ENCODE results near the gene SMARCB1.

Gene SMARCB1

GRCh38 chr22:23786261-23786710 lies 480 bp upstream of the SMARCB1 start:
- Histone ChIP-seq H3K4me3 (ENCODE audit: insufficient read depth in 1 of 2, low read depth in 1 of 2, low read length in 2 of 2) (peak overlapping the region in 1 of 2 experiments; percentile 75), H3K18ac (ENCODE audit: low read depth in 1 of 2, low read length in 2 of 2) (peak overlapping the region; percentile 6 to 61), H4K91ac (ENCODE audit: low read length) (peak overlapping the region; percentile 91), H3K4ac (ENCODE audit: low read depth in 1 of 2, low read length in 2 of 2) (peak overlapping the region in 1 of 2 experiments; percentile 35), H2BK12ac (ENCODE audit: low read length in 2 of 2) (peak overlapping the region; percentile 28 to 61), H2BK15ac (ENCODE audit: low read depth, poor library complexity, severe bottlenecking) (no peak overlapping the region), H3K9me3 (ENCODE audit: control insufficient read depth, low read length) (no peaks in the 10 kb centered on the region), H3K14ac (ENCODE audit: low read length in 2 of 2) (peak overlapping the region in 1 of 2 experiments; percentile 9), H2BK5ac (ENCODE audit: low read depth, low read length, poor library complexity, severe bottlenecking) (no peak overlapping the region), H3K79me1 (replicated peaks; ENCODE audit: low read length, poor library complexity, severe bottlenecking) (peaks cover 1% of the 10 kb centered on the region), H3K4me2 (ENCODE audit: low read length, poor library complexity, severe bottlenecking) (peak overlapping the region; percentile 70), H3K36me3 (ENCODE audit: control insufficient read depth in 1 of 2, insufficient read depth in 2 of 2, low read depth in 1 of 2, low read length in 2 of 2) (peaks cover under 1 to 6% of the 10 kb centered on the region in 2 experiments), H3K27me3 (ENCODE audit: control insufficient read depth in 1 of 2, insufficient read depth in 1 of 2, low read length in 2 of 2) (no peaks in the 10 kb centered on the region), H3K27ac (ENCODE audit: low read length, poor library complexity, severe bottlenecking) (peak overlapping the region; percentile 82), H2AFZ (ENCODE audit: low read depth, low read length) (peak overlapping the region; percentile 29), H2BK120ac (ENCODE audit: low read depth, low read length) (peak overlapping the region; percentile 50), H2AK5ac (ENCODE audit: low read length, severe bottlenecking) (peak overlapping the region; percentile 23), H3K9ac (ENCODE audit: low read length) (peak overlapping the region; percentile 97), H3K23ac (ENCODE audit: low read length in 2 of 2) (no peak overlapping the region), H4K8ac (ENCODE audit: low read length) (peak overlapping the region; percentile 98), H3K4me1 (ENCODE audit: control insufficient read depth, insufficient read depth, low read depth, low read length) (peaks cover 33% of the 10 kb centered on the region)
- 89% methylated on average over 9 of the region's 9 CpGs for WGBS
- no peak for DNase-seq

- Histone ChIP-seq H4K8ac (ENCODE audit: low read length) (no peak overlapping the region), H3K23ac (ENCODE audit: low read length in 2 of 2) (no peak overlapping the region), H3K18ac (ENCODE audit: low read depth in 1 of 2, low read length in 2 of 2) (peak overlapping the region; percentile 26 to 80), H2BK15ac (ENCODE audit: low read depth, poor library complexity, severe bottlenecking) (no peak overlapping the region), H3K36me3 (ENCODE audit: control insufficient read depth in 1 of 2, insufficient read depth in 2 of 2, low read depth in 1 of 2, low read length in 2 of 2) (peaks cover 7 to 13% of the 10 kb centered on the region in 2 experiments), H3K9me3 (ENCODE audit: control insufficient read depth, low read length) (no peaks in the 10 kb centered on the region), H2BK120ac (ENCODE audit: low read depth, low read length) (no peak overlapping the region), H3K4me1 (ENCODE audit: control insufficient read depth, insufficient read depth, low read depth, low read length) (peaks cover 26% of the 10 kb centered on the region), H2BK5ac (ENCODE audit: low read depth, low read length, poor library complexity, severe bottlenecking) (no peak overlapping the region), H3K4me3 (ENCODE audit: insufficient read depth in 1 of 2, low read depth in 1 of 2, low read length in 2 of 2) (peak overlapping the region; percentile 59 to 97), H3K4me2 (ENCODE audit: low read length, poor library complexity, severe bottlenecking) (peak overlapping the region; percentile 82), H2AFZ (ENCODE audit: low read depth, low read length) (no peak overlapping the region), H3K14ac (ENCODE audit: low read length in 2 of 2) (peak overlapping the region in 1 of 2 experiments; percentile 64), H2BK12ac (ENCODE audit: low read length in 2 of 2) (peak overlapping the region in 1 of 2 experiments; percentile 38), H3K79me1 (replicated peaks; ENCODE audit: low read length, poor library complexity, severe bottlenecking) (peaks cover 5% of the 10 kb centered on the region), H3K27ac (ENCODE audit: low read length, poor library complexity, severe bottlenecking) (peak overlapping the region; percentile 30), H3K9ac (ENCODE audit: low read length) (peak overlapping the region; percentile 97), H2AK5ac (ENCODE audit: low read length, severe bottlenecking) (no peak overlapping the region), H3K27me3 (ENCODE audit: control insufficient read depth in 1 of 2, insufficient read depth in 1 of 2, low read length in 2 of 2) (no peaks in the 10 kb centered on the region), H3K4ac (ENCODE audit: low read depth in 1 of 2, low read length in 2 of 2) (peak overlapping the region in 1 of 2 experiments; percentile 55), H4K91ac (ENCODE audit: low read length) (no peak overlapping the region)
- 5% methylated on average over 5 of the region's 5 CpGs for WGBS
- no peak for DNase-seq
These were observed 782 bp downstream of the SMARCB1 start for GRCh38 chr22:23787600-23787896.

GRCh38 chr22:23787910-23788309 lies 1.1 kb downstream of the SMARCB1 start:
- Histone ChIP-seq H3K14ac (ENCODE audit: low read length in 2 of 2) (peak overlapping the region in 1 of 2 experiments; percentile 64), H3K4me2 (ENCODE audit: low read length, poor library complexity, severe bottlenecking) (peak overlapping the region; percentile 82), H2BK120ac (ENCODE audit: low read depth, low read length) (no peak overlapping the region), H2AK5ac (ENCODE audit: low read length, severe bottlenecking) (no peak overlapping the region), H2AFZ (ENCODE audit: low read depth, low read length) (no peak overlapping the region), H3K4me3 (ENCODE audit: insufficient read depth in 1 of 2, low read depth in 1 of 2, low read length in 2 of 2) (peak overlapping the region in 1 of 2 experiments; percentile 97), H3K36me3 (ENCODE audit: control insufficient read depth in 1 of 2, insufficient read depth in 2 of 2, low read depth in 1 of 2, low read length in 2 of 2) (peaks cover 11 to 16% of the 10 kb centered on the region in 2 experiments), H3K9ac (ENCODE audit: low read length) (peak overlapping the region; percentile 97), H4K8ac (ENCODE audit: low read length) (no peak overlapping the region), H3K23ac (ENCODE audit: low read length in 2 of 2) (no peak overlapping the region), H3K9me3 (ENCODE audit: control insufficient read depth, low read length) (no peaks in the 10 kb centered on the region), H3K18ac (ENCODE audit: low read depth in 1 of 2, low read length in 2 of 2) (no peak overlapping the region), H4K91ac (ENCODE audit: low read length) (no peak overlapping the region), H2BK15ac (ENCODE audit: low read depth, poor library complexity, severe bottlenecking) (no peak overlapping the region), H3K4me1 (ENCODE audit: control insufficient read depth, insufficient read depth, low read depth, low read length) (peaks cover 26% of the 10 kb centered on the region), H2BK12ac (ENCODE audit: low read length in 2 of 2) (no peak overlapping the region), H3K79me1 (replicated peaks; ENCODE audit: low read length, poor library complexity, severe bottlenecking) (peaks cover 5% of the 10 kb centered on the region), H3K27me3 (ENCODE audit: control insufficient read depth in 1 of 2, insufficient read depth in 1 of 2, low read length in 2 of 2) (no peaks in the 10 kb centered on the region), H3K27ac (ENCODE audit: low read length, poor library complexity, severe bottlenecking) (no peak overlapping the region), H3K4ac (ENCODE audit: low read depth in 1 of 2, low read length in 2 of 2) (no peak overlapping the region), H2BK5ac (ENCODE audit: low read depth, low read length, poor library complexity, severe bottlenecking) (no peak overlapping the region)
- no peak for DNase-seq
- 61% methylated on average over 2 of the region's 3 CpGs for WGBS

- 88% methylated on average over 4 of the region's 4 CpGs for WGBS
- no peak overlapping the region for H4K91ac ChIP-seq (ENCODE audit: low read length)
These were observed 2.4 kb downstream of the SMARCB1 start for GRCh38 chr22:23789121-23789520.

More at GRCh38 chr22:23789121-23789520, 2.4 kb downstream of the SMARCB1 start:
- peaks cover 20% of the 10 kb centered on the region for H3K4me1 ChIP-seq (ENCODE audit: control insufficient read depth, insufficient read depth, low read depth, low read length)
- H3K4me2 ChIP-seq (ENCODE audit: low read length, poor library complexity, severe bottlenecking), result no peak overlapping the region
- H3K79me1 ChIP-seq (replicated peaks; ENCODE audit: low read length, poor library complexity, severe bottlenecking), result peaks cover 9% of the 10 kb centered on the region
- no peak overlapping the region for H3K27ac ChIP-seq (ENCODE audit: low read length, poor library complexity, severe bottlenecking)
- H3K27me3 ChIP-seq (ENCODE audit: control insufficient read depth in 1 of 2, insufficient read depth in 1 of 2, low read length in 2 of 2), result no peaks in the 10 kb centered on the region
- H2BK5ac ChIP-seq (ENCODE audit: low read depth, low read length, poor library complexity, severe bottlenecking), result no peak overlapping the region
- no peak for DNase-seq
- H3K14ac ChIP-seq (ENCODE audit: low read length in 2 of 2), result no peak overlapping the region
- H4K8ac ChIP-seq (ENCODE audit: low read length), result no peak overlapping the region
- H3K4ac ChIP-seq (ENCODE audit: low read depth in 1 of 2, low read length in 2 of 2), result no peak overlapping the region
- H3K18ac ChIP-seq (ENCODE audit: low read depth in 1 of 2, low read length in 2 of 2), result no peak overlapping the region
- no peaks in the 10 kb centered on the region for H3K9me3 ChIP-seq (ENCODE audit: control insufficient read depth, low read length)
- peaks cover 22 to 27% of the 10 kb centered on the region in 2 experiments for H3K36me3 ChIP-seq (ENCODE audit: control insufficient read depth in 1 of 2, insufficient read depth in 2 of 2, low read depth in 1 of 2, low read length in 2 of 2)
- no peak overlapping the region for H2AK5ac ChIP-seq (ENCODE audit: low read length, severe bottlenecking)
- H2BK15ac ChIP-seq (ENCODE audit: low read depth, poor library complexity, severe bottlenecking), result no peak overlapping the region
- no peak overlapping the region for H3K23ac ChIP-seq (ENCODE audit: low read length in 2 of 2)
- no peak overlapping the region for H3K9ac ChIP-seq (ENCODE audit: low read length)
- no peak overlapping the region for H2BK120ac ChIP-seq (ENCODE audit: low read depth, low read length)
- H3K4me3 ChIP-seq (ENCODE audit: insufficient read depth in 1 of 2, low read depth in 1 of 2, low read length in 2 of 2), result no peak overlapping the region
- H2BK12ac ChIP-seq (ENCODE audit: low read length in 2 of 2), result no peak overlapping the region
- no peak overlapping the region for H2AFZ ChIP-seq (ENCODE audit: low read depth, low read length)

All from mesenchymal stem cell (in vitro differentiated cells and primary cell).